DMS114 treated with DMSO at 0.1 percent for 48 hours (cell line): ENCODE results near the gene MAN1B1.

Source experiments
- DNase-seq: peaks from one replicate; lab custom pipeline; 2025; ENCODE audit not compliant: unreplicated experiment; lab: John Stamatoyannopoulos, UW

MAN1B1 gene

DNA sequence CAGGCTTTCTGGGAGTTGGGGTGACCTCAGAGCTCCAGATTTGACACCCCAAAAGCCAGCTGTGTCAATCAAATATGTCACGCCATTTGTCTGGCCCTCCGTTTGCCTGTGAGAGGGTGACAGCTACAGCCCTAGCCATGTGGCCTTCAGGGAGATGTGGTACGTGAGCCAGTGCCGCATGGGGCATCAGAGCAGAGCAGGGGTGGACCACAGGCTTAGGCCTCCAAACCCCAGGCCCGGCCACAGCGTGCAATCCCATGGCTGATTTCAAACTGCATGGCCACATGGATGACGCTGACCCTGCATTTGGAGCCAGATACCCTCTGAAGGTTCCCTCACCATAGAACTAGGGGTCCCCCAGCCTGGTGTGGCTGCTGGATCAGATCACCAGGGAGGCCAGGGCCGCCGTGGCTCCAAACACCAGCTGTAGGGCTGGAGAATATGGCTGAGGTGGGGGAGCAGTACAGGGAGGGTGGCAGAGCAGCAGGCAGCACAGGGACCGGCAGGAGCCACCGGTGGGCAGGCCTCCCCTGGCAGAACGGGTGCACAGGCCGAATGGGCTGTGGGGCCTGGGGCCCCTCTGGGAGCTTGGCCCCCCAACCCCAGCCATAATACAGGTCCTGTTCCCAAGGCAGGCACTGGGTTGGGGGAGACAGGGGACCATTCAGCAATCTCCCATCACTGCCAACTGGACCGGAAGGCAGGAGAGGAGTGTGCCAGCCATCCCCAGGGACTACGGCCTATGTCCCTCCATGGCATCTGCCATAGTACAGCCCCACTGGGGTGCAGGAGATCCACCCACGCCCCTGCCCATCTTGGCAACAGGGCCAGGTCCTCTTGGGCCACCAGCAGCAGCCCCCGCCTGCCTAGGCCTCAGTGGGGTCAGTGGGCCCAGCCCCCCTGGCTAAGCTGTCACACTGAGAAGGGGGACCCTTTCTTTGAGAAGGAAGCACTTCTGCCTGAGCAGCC lies 18.0 kb upstream of the MAN1B1 start:
- no peak for DNase-seq

DNA sequence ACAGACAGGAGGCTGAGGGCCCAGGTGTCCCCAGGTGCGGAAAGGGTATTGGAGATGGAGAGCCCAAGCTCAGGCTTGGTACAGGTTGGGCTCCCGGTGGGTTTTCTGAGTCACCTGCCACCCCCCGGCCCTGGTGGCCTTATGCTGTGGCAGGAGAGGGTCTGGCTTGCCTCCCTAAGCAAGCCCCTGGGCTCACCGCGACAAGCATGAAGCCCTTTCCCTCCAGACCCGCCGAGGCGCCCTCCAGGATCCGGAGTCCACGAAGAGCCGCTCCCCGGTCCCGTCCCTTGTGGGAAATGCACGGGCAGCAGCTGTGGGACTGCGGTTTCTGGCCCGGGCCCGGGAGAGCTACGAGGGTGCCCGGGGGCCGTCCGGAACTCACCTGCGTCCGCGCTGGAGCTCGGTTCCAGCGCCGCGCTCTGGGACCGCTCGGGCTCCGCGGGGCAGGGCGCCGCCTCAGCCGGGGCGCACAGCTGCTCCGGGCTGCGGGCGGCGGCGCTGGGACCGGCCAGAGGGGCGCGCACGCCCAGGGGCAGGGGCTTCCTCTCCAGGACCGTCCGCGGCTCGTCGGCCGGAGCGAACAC lies 17.2 kb upstream of the MAN1B1 start:
- DNase-seq: no peak

DNA sequence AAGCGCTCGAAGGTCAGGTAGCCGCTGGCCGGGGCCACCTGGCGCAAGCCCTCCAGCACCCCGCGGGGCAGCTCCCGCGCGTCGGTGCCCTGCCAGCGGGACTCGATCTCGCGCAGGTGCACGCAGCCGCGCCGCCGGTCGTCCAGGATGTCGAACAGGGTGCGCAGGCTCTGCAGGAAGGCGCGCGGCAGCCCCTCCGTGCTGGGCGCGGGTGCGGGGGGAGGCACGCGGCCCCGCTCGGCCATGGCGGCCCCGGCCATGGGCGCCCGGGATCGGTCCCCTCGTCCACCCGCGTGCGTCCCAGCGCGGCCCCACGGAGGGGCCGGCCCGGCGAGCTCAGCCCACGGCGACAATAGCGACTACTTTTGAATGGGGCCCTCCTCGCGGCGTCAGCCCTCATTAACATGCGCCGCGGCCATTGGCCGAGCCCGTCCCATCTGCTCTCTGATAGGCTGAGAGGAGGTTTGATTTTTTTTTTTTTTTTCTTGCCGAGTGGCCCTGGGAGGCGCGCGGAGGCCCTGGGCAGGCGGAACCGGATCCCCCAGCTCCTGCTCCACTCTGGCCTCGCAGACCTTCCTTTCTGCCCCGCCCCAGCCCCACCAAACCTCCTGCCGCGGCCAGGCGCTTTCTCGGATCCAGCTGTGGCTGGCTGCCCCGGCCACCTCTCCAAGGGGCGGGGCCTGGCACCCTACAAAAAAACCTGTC lies 16.4 kb upstream of the MAN1B1 start, which contains the start of gene SAPCD2:
TSS of gene SAPCD2 (minus strand) at position 357 of the 705 bp plus-strand sequence. CDS start at position 260, 97 bp downstream.
- peak; percentile 69 for DNase-seq

DNA sequence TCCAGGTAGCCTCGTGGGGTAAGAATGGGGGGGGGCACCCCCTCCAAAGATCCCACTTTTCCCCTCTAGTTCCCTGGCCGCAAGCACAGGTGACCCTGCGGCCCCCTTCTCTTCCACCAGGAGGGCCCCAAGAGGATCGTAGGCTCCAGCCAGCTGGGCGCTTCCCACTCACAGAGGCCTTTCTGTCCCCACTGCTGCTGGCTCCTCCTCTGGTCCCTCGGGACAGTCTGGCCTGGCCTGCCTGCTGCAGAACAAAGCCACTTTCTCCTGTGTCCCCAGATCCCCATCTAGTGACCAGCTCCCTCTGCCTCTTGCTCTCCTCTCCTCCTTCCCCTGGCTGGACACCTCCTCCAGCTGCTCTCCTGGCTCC lies 15.9 kb upstream of the MAN1B1 start:
- no peak for DNase-seq

DNA sequence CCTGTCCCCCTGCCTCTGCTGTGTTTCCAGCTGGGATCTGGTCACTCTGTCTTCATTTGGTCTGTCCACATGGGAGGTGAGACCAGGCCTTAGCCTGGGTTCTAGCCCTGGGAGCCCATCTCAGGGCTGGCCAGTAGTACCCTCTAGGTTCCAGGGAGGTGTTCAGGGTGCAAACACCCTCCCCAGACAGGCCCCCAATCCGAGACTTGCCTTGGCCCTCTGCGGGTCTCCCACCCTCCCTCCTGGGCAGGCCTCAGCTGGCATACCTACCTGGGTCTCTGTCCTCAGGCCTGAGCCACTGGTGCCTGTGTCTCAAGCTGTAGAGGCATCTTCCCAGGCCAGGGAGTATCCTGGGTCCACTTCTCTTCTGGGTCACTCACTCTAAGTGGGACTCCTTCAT lies 15.5 kb upstream of the MAN1B1 start:
- DNase-seq: no peak

DNA sequence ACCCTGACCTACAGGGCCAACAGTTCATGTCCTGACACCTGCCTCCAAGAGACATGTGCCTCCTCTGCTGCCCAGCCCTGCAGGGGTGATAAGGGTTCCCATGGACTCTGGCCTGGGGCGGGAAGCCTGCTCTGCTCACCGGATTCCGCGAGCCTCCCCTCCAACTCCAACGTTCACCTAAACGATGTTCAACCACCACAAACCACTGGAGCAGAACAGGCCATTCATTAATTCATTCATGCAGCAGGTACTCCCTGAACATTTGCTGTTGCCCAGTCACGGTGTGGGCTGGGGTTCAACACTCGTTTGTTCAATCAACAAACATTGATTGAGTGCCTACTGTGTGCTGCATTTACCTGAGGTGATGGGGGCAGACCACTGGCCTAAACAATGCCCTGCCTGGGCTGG lies 12.8 kb upstream of the MAN1B1 start:
- no peak for DNase-seq

DNA sequence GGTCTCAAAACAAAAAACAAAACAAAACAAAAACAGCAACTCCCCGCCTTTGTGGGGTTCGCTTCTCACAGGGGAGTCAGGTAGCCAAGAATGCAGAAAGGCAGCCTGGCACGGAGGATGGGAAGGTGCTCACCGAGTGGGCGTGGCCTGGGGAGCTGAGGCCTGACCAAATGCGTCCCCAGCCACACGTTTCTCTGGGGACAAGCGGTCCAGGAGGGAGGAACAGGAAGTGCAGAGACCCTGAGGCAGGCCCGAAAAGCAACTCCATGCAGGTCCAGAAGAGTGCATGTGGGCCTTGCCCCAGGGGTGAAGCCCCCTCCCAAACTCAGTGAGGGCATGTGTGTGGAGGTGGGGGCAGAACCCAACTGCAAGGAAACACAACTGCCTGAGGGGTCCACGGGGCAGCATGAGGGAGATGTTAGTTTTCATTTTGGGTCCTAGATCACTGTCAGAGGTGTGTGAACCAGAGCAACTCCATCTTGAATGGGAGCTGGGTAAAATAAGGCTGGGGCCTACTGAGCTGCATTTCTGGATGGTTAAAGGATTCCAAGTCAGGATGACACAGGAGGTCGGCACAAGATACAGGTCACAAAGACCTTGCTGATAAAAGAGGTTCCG lies 12.0 kb upstream of the MAN1B1 start:
- no peak for DNase-seq

DNA sequence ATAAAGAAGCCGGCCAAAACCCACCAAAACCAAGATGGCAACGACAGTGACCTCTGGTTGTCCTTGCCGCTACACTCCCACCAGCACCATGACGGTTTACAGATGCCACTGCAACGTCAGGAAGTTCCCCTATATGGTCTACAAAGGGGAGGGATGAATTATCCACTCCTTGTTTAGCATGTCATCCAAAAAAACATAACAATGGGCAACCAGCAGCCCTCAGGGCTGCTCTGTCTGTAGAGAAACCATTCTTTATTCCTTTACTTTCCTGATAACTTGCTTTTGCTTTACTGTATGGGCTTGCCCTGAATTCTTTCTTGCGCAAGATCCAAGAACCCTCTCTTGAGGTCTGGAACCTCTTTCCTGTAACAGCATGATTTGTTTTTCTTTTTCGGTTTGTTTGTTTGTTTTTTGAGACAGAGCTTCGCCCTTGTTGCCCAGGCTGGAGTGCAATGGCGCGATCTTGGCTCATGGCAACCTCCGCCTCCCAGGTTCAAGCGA lies 11.5 kb upstream of the MAN1B1 start:
- no peak for DNase-seq

DNA sequence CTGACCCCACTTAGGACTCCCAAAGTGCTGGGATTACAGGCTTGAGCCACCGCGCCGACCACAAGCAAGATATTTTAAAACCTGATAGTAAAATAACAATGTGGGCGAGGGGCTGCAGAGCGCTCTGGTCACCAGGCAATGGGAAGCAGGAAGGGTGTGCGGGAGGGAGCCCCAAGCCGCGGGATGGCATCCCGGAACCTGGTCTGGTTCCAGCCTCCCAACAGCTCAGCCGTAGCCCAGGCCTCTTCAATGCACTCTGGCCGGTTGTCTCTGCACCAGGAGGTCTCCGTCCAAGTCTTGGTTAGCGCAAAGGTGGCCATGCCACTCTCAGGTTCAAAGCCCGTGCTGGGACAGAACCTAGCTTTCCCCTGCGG lies 10.2 kb upstream of the MAN1B1 start:
- DNase-seq: no peak

DNA sequence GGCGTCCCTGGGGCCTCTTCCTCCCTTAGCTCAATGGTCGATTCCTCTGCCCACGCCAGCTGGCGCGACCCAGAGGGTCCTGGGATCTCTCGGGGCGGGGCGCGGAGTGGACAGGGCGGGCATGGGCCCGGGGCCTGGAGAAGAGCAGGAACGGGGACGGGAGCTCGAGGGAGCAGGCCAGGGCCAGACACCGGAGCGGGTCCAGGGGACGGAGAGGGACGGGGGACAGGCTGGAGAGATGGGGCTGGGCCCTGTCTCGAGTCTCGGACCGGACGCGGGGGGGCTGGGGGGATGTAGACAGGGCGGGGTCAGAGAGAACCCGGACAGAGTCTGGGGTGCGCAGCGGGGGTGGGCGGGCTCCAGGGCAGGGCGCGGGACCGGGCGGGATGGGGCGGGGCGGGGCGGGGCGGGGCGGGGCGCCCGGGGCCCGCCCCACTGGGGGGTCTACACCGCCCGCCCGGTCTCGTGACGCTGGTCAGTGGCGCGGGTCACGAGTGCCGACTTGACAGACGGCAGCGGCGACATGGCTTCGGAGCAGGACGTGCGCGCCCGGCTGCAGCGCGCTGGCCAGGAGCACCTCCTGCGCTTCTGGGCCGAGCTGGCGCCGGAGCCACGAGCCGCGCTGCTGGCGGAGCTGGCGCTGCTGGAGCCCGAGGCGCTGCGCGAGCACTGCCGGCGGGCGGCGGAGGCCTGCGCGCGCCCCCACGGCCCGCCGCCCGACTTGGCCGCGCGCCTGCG lies 9.6 kb upstream of the MAN1B1 start, which contains the start of gene UAP1L1:
TSS of gene UAP1L1 (plus strand) at position 508 of the 738 bp plus-strand sequence. CDS start at position 524, 16 bp downstream.
- no peak for DNase-seq

DNA sequence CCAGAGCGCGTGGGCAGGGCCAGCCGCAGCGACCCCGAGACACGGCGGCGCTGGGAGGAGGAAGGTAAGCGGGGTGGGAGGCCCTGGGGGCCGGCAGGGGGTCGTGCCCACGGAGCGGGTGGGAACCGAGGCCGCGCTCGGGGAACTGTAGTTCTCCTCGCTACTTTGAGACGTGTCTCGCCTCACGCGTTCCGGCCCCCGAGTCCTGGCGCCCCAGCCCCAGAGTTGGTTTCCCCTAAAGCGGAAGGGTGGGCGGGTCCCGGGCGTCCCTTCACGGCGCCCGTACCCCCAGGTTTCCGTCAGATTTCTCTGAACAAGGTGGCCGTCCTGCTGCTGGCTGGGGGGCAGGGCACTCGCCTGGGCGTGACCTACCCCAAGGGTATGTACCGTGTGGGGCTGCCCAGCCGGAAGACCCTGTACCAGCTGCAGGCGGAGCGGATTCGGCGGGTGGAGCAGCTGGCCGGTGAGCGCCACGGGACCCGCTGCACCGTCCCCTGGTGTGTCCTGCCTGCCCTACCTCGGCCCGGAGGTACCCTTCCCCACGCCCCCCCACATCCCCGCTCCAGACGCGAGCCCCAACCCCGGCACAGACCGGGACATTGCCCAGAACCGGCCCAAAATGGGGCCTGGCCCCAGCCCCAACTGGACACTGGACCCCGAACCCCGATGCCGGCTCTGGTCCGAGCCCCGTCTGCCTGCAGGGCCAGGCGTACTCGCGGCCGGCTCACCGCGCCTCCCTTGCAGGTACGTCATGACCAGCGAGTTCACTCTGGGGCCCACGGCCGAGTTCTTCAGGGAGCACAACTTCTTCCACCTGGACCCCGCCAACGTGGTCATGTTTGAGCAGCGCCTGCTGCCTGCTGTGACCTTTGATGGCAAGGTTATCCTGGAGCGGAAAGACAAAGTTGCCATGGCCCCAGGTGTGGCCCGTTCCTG lies 8.8 kb upstream of the MAN1B1 start:
- no peak for DNase-seq

DNA sequence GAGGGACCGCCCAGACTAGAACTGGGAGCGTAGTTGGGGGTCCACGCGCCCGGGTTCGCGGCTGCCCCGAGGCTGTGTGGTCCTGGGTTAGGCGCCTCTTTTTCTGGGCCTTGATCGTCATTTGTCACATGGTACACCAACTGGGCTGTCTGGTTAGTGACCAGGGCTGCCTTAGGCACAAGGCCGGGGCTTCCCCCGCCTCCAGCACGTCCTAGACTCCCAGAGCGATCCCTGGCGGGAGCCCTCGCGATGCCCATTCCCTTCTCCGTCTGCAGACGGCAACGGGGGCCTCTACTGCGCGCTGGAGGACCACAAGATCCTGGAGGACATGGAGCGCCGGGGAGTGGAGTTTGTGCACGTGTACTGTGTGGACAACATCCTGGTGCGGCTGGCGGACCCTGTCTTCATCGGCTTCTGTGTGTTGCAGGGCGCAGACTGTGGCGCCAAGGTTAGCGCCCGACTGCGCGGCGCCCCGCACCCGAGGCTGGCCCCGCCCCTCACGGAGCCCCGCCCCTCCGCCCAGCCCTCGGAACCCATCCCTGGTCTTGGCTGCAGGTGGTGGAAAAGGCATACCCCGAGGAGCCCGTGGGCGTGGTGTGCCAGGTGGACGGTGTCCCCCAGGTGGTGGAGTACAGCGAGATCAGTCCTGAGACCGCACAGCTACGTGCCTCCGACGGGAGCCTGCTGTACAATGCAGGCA lies 7.9 kb upstream of the MAN1B1 start:
- no peak for DNase-seq

DNA sequence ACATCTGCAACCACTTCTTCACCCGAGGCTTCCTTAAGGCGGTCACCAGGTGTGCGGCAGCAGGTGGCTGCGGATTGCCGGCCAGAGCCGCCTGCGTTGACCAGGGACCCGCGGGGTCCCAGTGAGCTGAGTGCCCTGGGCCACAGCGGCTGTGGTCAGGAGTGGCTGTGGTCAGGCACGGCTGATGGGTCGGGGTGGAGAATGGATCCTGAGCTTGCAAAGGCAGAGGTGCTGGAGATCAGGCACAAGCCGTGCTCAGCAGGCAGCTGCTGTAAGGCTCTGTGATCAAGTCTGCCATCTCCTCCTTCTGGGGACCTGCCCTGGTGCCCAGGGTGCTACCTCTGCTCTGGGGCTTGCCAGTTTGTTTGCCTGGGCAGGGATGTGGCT lies 7.4 kb upstream of the MAN1B1 start:
- no peak for DNase-seq

DNA sequence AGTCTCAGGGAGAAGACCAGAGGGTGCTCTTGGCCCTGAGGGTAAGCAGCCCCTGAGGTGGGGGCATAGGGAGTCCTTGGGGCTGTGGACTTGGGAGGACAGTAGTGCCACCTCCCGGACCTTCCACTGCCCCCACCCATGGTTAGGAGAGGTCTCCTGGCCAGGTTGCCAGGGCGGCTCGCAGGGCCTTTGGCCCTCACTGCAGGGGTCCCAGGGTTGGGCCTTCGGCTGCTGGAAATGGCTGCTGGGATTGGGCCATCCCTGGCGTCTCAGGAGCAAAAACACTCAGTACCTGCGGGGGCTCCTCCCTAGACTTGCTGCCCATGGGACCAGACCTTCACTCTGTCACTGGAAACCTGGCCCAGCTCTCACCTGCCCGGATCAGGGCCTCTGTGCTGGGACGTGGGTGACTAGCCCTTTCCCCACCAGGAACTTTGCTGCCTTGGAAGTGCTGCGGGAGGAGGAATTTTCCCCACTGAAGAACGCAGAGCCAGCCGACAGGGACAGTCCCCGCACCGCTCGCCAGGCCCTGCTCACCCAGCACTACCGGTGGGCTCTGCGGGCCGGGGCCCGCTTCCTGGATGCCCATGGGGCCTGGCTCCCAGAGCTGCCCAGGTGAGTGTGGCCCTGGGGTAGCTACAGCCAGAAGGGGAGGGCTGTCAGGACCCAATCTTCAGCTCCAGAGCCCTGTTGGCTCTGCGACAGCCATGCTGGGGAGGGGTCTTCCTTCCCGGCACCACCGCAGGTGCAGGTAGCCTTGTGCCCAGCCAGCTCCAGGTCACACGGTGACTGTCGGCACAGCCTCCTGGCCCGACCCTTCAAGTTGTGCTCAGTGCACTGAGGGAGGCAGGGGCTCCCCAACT lies 6.3 kb upstream of the MAN1B1 start:
- DNase-seq: no peak

DNA sequence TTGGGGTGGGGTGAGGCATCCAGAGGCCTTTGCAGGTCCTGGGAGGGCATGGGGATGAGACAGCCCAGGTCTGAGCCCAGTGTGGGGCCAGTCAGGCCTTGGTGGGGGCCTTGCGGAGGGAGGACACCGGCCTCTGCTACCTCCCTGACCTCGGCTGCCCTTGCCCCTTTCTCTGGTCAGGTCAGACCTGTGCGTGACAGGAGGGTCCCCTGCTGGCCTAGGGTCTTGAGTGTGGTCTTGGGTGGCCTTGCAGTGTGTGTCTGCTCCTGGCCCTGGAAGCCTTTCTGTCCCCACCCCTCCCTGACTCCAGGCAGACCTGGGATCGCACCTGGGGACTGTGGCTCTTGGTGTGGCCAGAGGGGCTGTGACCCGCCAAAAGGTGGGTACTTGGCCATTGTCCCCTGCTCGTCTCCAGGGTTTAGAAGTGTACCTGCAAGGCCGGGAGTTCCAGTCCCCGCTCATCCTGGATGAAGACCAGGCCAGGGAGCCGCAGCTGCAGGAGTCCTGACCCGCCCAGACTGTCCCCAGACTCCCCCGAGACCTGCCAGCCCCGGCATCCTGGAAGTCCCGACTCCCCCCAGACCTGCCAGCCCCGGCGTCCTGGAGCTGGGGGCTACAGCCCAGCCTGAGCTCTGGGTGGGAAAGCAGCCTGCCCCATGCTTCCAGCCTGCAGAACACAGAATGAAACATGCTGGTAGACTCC lies 4.4 kb upstream of the MAN1B1 start:
- no peak for DNase-seq

DNA sequence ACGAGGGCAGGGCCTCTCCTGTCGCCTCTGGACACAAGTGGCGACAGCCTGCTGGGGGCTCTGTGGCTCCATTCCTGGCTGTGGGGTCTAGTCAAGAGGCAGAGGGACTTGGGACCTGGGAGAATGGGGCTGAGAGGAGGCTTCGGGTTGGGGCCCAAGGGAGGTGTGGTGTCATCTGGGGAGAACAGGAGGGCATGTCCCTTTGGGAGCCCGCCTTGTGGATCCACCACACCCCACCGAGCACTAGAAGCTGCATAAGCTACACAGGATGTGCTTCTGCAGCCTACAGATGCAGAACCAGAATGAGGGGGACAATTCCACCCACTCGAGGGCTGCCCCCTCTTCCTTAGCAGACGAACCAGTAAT lies 3.9 kb upstream of the MAN1B1 start:
- DNase-seq: no peak

DNA sequence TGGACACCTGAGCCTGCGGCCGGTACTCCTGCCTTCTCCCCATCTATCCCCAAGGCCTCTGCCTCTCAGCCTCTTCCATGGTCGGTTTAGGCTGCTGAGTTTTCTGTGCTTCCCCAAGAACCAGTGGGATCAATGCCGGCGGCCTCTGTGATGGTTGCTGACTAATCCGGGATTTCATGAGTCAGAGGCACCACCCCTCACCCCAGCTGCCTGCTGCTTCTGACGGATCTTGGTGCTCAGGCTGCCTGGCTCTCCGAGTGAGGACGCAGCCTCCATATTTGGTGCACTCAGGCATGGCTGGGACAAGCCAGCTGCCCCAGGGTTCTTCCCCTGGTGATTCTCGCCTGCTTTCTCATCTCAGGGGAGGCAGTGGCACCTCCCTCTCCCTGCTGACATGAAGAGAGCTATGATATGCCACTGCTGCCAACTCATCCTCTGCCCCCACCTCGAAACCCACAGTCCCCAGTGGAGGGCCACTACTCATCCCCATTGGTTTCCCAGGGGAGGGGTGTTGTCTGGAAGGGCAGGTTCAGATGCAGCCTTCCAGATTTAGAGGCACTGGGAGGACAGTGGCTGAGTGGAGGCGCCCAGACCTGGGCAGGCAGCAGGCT lies 3.3 kb upstream of the MAN1B1 start:
- DNase-seq: no peak
